ENCODE measurements around the gene DVL3. TPM values are rescaled to one million over a fixed set of nuclear protein-coding genes. Genes with fewer than 3 reads are reported as not detected.
"Not testable (repeated sequence)": the region's sequence is repeated elsewhere in the genome, so short reads cannot be mapped to it uniquely, and the experiment has no call there.

The DVL3 gene
- total RNA-seq, 2 experiments from 2014 or later, result 38.5 to 65.6 TPM

DNA sequence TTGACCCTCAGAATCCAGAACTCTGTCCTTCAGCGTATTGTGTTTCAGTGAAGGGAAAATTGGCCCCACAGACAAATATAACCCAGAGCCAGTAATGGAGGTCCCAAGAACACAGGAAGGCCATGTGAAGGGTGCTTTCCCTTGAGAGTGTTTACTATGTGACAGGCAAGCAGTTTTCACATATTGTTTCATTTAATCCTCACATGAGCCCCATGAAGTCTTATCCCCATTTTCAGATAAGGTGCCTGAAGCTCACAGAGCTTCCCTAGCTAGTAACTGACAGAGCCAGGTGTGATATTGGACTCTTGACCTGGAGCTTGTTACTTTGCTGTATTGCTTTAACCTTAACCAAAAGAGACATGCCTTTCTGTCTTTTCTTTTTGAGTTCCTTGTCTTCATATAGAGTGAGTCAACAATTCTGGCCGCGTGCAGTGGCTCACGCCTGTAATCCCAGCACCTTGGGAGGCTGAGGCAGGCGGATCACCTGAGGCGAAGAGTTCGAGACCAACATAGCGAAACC lies 9.4 kb upstream of the DVL3 start:
- Histone ChIP-seq H3K9me2 (ENCODE audit: insufficient read depth, low read length) (no peaks in the 10 kb centered on the region), H4K20me1 (ENCODE audit: insufficient read depth, low read length) (no peaks in the 10 kb centered on the region), H3K27ac (ENCODE audit: low read depth, low read length, poor library complexity, severe bottlenecking) (no peak overlapping the region), H3K79me2 (ENCODE audit: insufficient read depth, low read depth, low read length) (no peaks in the 10 kb centered on the region), H3K9me3 (ENCODE audit: low read length) (no peaks in the 10 kb centered on the region), H2AFZ (ENCODE audit: low read length) (no peak overlapping the region), H3K36me3 (ENCODE audit: insufficient read depth, low read length) (peaks cover 65% of the 10 kb centered on the region), H3K4me1 (ENCODE audit: insufficient read depth, low read length, poor library complexity, severe bottlenecking) (peaks cover 12% of the 10 kb centered on the region), H3K4me3 (ENCODE audit: low read depth, low read length, poor library complexity, severe bottlenecking) (no peak overlapping the region), H3K4me2 (ENCODE audit: low read length) (no peak overlapping the region)
- DNase-seq (ENCODE audit: low spot score), result no peak
- TF ChIP-seq EZH2phosphoT487 (IDR thresholded peaks at IDR 0.05; ENCODE audit: borderline replicate concordance, low read depth, low read length), result no peak
- TF ChIP-seq, protein P1, sequence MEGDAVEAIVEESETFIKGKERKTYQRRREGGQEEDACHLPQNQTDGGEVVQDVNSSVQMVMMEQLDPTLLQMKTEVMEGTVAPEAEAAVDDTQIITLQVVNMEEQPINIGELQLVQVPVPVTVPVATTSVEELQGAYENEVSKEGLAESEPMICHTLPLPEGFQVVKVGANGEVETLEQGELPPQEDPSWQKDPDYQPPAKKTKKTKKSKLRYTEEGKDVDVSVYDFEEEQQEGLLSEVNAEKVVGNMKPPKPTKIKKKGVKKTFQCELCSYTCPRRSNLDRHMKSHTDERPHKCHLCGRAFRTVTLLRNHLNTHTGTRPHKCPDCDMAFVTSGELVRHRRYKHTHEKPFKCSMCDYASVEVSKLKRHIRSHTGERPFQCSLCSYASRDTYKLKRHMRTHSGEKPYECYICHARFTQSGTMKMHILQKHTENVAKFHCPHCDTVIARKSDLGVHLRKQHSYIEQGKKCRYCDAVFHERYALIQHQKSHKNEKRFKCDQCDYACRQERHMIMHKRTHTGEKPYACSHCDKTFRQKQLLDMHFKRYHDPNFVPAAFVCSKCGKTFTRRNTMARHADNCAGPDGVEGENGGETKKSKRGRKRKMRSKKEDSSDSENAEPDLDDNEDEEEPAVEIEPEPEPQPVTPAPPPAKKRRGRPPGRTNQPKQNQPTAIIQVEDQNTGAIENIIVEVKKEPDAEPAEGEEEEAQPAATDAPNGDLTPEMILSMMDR (conservative IDR thresholded peaks at IDR 0.05; ENCODE audit: low read length), result no peak
- BruUV-seq (replicated peaks), result no TSS peak
- intact Hi-C loops (cut with micrococcal nuclease; ENCODE audit: unreplicated experiment), result loop anchor here (1.0 kb wide), 1 partner anchor 104 kb away; no protein-coding TSS in a partner anchor
- ChIA-PET POLR2A (interaction anchor here (0.6 to 1.5 kb wide), 3 partner anchors 11 to 1029 kb away, joined by 3 to 7 read pairs (median 7); partner anchors contain the start of gene EIF2B5), CTCF (ENCODE audit: unreplicated experiment) (interaction anchor here (0.7 to 1.5 kb wide), 2 partner anchors 50 to 92 kb away, joined by 3 to 4 read pairs; no protein-coding TSS in a partner anchor)

DNA sequence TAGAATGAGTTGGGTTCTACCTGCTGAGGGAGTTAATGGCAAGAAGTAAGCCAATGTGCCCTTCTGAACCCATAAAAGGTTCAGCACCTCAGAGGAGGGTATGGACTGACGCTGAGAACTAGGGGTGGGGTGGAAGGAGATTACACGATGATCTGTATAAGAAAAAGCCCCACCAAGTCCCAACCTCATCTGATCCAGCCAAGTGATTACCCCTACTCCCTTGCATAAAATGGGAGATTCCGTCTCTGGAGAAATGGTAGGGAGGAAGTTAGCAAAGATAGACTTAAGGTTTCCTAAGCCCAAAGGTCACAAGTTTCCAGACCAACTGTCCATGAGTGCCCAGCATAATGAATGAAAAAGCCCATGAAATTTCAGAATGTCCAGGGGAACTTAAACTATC lies 7.1 kb upstream of the DVL3 start:
- Histone ChIP-seq H3K36me3 (ENCODE audit: insufficient read depth, low read length) (peaks cover 42% of the 10 kb centered on the region), H3K4me3 (ENCODE audit: low read depth, low read length, poor library complexity, severe bottlenecking) (no peak overlapping the region), H3K79me2 (ENCODE audit: insufficient read depth, low read depth, low read length) (no peaks in the 10 kb centered on the region), H3K9me3 (ENCODE audit: low read length) (no peaks in the 10 kb centered on the region), H2AFZ (ENCODE audit: low read length) (no peak overlapping the region), H3K4me1 (ENCODE audit: insufficient read depth, low read length, poor library complexity, severe bottlenecking) (peaks cover 12% of the 10 kb centered on the region), H3K4me2 (ENCODE audit: low read length) (no peak overlapping the region), H4K20me1 (ENCODE audit: insufficient read depth, low read length) (no peaks in the 10 kb centered on the region), H3K27ac (ENCODE audit: low read depth, low read length, poor library complexity, severe bottlenecking) (no peak overlapping the region), H3K9me2 (ENCODE audit: insufficient read depth, low read length) (no peaks in the 10 kb centered on the region)
- TF ChIP-seq, protein P1 (conservative IDR thresholded peaks at IDR 0.05; ENCODE audit: low read length), result no peak
- no peak for TF ChIP-seq EZH2phosphoT487 (IDR thresholded peaks at IDR 0.05; ENCODE audit: borderline replicate concordance, low read depth, low read length)
- BruUV-seq (replicated peaks), result no TSS peak
- no peak for DNase-seq (ENCODE audit: low spot score)
- ChIA-PET CTCF (ENCODE audit: unreplicated experiment) (no interaction called here), POLR2A (interaction anchor here (1.1 to 1.4 kb wide), 2 partner anchors 12 to 26 kb away, joined by 3 to 9 read pairs; no protein-coding TSS in a partner anchor)
- intact Hi-C loops (cut with micrococcal nuclease; ENCODE audit: unreplicated experiment), result no loop called here

DNA sequence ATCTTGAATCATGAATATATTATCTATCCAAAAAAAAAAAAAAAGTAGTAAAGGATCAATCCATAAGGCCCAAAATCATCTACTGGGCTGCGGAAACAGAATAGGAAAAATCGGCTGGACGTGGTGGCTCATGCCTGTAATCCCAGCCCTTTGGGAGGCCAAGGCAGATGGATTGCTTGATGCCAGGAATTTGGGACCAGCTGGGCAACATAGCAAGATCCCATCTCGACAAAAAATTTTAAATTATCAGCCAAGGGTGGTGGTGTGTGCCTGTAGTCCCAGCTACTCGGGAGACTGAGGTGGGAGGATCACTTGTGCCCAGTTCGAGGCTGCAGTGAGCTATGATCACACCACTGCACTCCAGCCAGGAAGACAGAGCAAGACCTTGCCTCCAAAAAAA lies 6.1 kb upstream of the DVL3 start:
- CTCF ChIA-PET (ENCODE audit: unreplicated experiment), result no interaction called here

DNA sequence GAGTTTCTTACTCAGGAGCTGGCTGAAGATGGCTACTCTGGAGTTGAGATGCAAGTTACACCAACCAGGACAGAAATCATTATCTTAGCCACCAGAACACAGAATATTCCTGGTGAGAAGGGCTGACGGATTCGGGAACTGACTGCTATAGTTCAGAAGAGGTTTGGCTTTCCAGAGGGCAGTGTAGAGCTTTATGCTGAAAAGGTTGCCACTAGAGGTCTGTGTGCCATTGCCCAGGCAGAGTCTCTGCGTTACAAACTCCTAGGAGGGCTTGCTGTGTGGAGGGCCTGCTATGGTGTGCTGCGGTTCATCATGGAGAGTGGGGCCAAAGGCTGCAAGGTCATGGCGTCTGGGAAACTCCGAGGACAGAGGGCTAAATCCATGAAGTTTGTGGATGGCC lies 5.4 kb upstream of the DVL3 start:
- H3K9me2 ChIP-seq (ENCODE audit: insufficient read depth, low read length), result not testable (repeated sequence)

More for the DNA sequence above, 6.1 kb upstream of the DVL3 start:
- Histone ChIP-seq H3K9me3 (ENCODE audit: low read length) (no peaks in the 10 kb centered on the region), H3K79me2 (ENCODE audit: insufficient read depth, low read depth, low read length) (no peaks in the 10 kb centered on the region), H3K27ac (ENCODE audit: low read depth, low read length, poor library complexity, severe bottlenecking) (no peak overlapping the region), H3K36me3 (ENCODE audit: insufficient read depth, low read length) (peaks cover 31% of the 10 kb centered on the region), H2AFZ (ENCODE audit: low read length) (no peak overlapping the region), H3K4me3 (ENCODE audit: low read depth, low read length, poor library complexity, severe bottlenecking) (no peak overlapping the region), H3K9me2 (ENCODE audit: insufficient read depth, low read length) (no peaks in the 10 kb centered on the region), H3K4me2 (ENCODE audit: low read length) (no peak overlapping the region), H4K20me1 (ENCODE audit: insufficient read depth, low read length) (no peaks in the 10 kb centered on the region), H3K4me1 (ENCODE audit: insufficient read depth, low read length, poor library complexity, severe bottlenecking) (peaks cover 17% of the 10 kb centered on the region)
- intact Hi-C loops (cut with micrococcal nuclease; ENCODE audit: unreplicated experiment), result no loop called here
- TF ChIP-seq, protein P1 (conservative IDR thresholded peaks at IDR 0.05; ENCODE audit: low read length), result no peak
- TF ChIP-seq EZH2phosphoT487 (IDR thresholded peaks at IDR 0.05; ENCODE audit: borderline replicate concordance, low read depth, low read length), result no peak
- no peak for DNase-seq (ENCODE audit: low spot score)
- POLR2A ChIA-PET, result interaction anchor here (0.6 to 1.4 kb wide), 6 partner anchors 13 to 134 kb away, joined by 3 to 9 read pairs (median 3); no protein-coding TSS in a partner anchor
- no TSS peak for BruUV-seq (replicated peaks)

More for the DNA sequence above, 5.4 kb upstream of the DVL3 start:
- intact Hi-C loops (cut with micrococcal nuclease; ENCODE audit: unreplicated experiment); H4K20me1 ChIP-seq (ENCODE audit: insufficient read depth, low read length); H3K9me3 ChIP-seq (ENCODE audit: low read length); H3K4me2 ChIP-seq (ENCODE audit: low read length); H3K79me2 ChIP-seq (ENCODE audit: insufficient read depth, low read depth, low read length); H2AFZ ChIP-seq (ENCODE audit: low read length); BruUV-seq (replicated peaks); CTCF ChIA-PET (ENCODE audit: unreplicated experiment); DNase-seq (ENCODE audit: low spot score); H3K27ac ChIP-seq (ENCODE audit: low read depth, low read length, poor library complexity, severe bottlenecking); H3K4me3 ChIP-seq (ENCODE audit: low read depth, low read length, poor library complexity, severe bottlenecking): not testable (repeated sequence)
- Histone ChIP-seq H3K36me3 (ENCODE audit: insufficient read depth, low read length) (peaks cover 25% of the 10 kb centered on the region), H3K4me1 (ENCODE audit: insufficient read depth, low read length, poor library complexity, severe bottlenecking) (peaks cover 20% of the 10 kb centered on the region)
- POLR2A ChIA-PET, result interaction anchor here (0.6 to 0.9 kb wide), 2 partner anchors 105 to 1244 kb away, joined by 3 to 4 read pairs; no protein-coding TSS in a partner anchor

Measured in OCI-LY7 (cell line).